ENCODE measurements around the gene BTBD2. TPM values are rescaled to one million over a fixed set of nuclear protein-coding genes. Genes with fewer than 3 reads are reported as not detected.
A peak's percentile ranks its signal among the peaks of the same experiment; 100 is the strongest.

The BTBD2 gene
- total and polyA plus RNA-seq, 2 of the 13 experiments (the other 11 are each of a cell fraction or from before 2014, with no cell fraction given) = 28.1 to 45.3 TPM

DNA sequence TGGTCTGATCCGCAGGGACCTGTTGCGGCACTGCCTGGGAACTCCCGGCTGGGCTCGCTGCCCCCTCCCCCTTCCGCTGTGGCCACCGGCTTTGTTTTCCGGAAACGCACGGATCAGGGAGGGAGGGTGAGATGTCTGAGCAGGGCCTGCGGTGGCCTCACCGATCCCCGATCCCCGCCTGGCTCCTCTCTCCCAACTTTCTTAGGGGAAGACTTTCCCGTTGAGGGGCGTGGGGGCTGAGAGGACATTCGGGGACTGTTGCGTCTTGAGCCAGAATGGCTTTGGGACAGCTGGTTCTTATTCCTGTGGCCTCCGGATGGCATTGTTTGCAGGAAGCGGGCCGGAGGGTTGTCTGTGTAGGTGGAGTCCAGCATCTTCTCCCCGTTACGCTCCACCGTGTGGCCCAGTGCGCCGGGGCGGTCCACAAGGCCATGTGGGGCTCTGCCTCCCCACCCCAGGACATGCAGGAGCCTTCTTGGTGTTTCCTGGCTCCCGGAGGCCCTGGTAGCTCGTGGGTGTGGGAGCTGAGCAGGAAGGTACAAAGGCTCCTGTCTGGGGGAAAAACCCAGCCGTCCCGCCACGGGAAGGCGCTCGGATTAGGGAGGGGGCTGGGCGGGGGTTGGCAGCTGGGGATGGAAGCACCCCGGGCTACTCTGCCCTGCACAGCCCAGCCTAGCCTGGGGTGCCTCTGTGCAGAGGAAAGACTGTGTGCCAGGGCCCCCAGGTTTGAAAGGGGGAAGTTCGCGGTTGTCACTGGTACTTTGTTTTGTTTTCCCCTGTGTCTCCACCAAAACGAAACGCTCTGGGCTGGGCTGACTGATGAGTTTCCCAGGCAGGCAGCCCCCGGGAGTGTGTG, 73.2 kb downstream of the BTBD2 start (continued):
- TF ChIP-seq GFI1 (CRISPR knock-in tag; IDR thresholded peaks at IDR 0.05; ENCODE audit: borderline replicate concordance) (no peak), RFXAP (CRISPR knock-in tag; IDR thresholded peaks at IDR 0.05; ENCODE audit: borderline replicate concordance) (no peak), AGO1 (IDR thresholded peaks at IDR 0.05; ENCODE audit: low read depth, low read length, poor library complexity, severe bottlenecking) (no peak), ZNF317 (CRISPR knock-in tag; IDR thresholded peaks at IDR 0.05) (no peak), SMARCC2 (IDR thresholded peaks at IDR 0.05) (no peak), ZNF709 (CRISPR knock-in tag; IDR thresholded peaks at IDR 0.05) (no peak), ZNF33A (CRISPR knock-in tag; IDR thresholded peaks at IDR 0.05; ENCODE audit: borderline replicate concordance) (no peak), GTF2F1 (IDR thresholded peaks at IDR 0.05; ENCODE audit: low read length) (no peak), ZNF572 (CRISPR knock-in tag; IDR thresholded peaks at IDR 0.05) (0 out of 2 replicates have a peak, but pooled peaks have one; percentile 41), ZFYVE20 (CRISPR knock-in tag; IDR thresholded peaks at IDR 0.05; ENCODE audit: borderline replicate concordance, low read depth) (no peak), ZNF780A (CRISPR knock-in tag; IDR thresholded peaks at IDR 0.05) (peak; percentile 45; the same call in 1 of the 2 replicates), ZNF605 (CRISPR knock-in tag; IDR thresholded peaks at IDR 0.05) (no peak), ZNF790 (CRISPR knock-in tag; IDR thresholded peaks at IDR 0.05; ENCODE audit: borderline replicate concordance) (no peak), ZNF33B (CRISPR knock-in tag; IDR thresholded peaks at IDR 0.05) (no peak), SNAPC2 (CRISPR knock-in tag; IDR thresholded peaks at IDR 0.05) (no peak), ZFP41 (CRISPR knock-in tag; IDR thresholded peaks at IDR 0.05; ENCODE audit: borderline replicate concordance) (no peak), ARNT2 (CRISPR knock-in tag; IDR thresholded peaks at IDR 0.05; ENCODE audit: low read depth) (no peak), MXI1 (IDR thresholded peaks at IDR 0.05; ENCODE audit: borderline replicate concordance, low read depth, low read length) (peak; percentile 76; the same call in 1 of the 3 replicates), NR2F6 (IDR thresholded peaks at IDR 0.05) (no peak), NR2F6 (CRISPR knock-in tag; IDR thresholded peaks at IDR 0.05) (0 out of 2 replicates have a peak, but pooled peaks have one; percentile 25), ARID2 (CRISPR knock-in tag; IDR thresholded peaks at IDR 0.05; ENCODE audit: borderline replicate concordance) (no peak), NFIC (IDR thresholded peaks at IDR 0.05; ENCODE audit: low read length) (no peak), THYN1 (CRISPR knock-in tag; IDR thresholded peaks at IDR 0.05; ENCODE audit: borderline replicate concordance, low read depth) (no peak), FLYWCH1 (CRISPR knock-in tag; IDR thresholded peaks at IDR 0.05) (no peak), ZNF232 (CRISPR knock-in tag; IDR thresholded peaks at IDR 0.05; ENCODE audit: borderline replicate concordance) (peak; percentile 56; the same call in 1 of the 2 replicates), HNRNPL (IDR thresholded peaks at IDR 0.05; ENCODE audit: low read depth, low read length) (0 out of 2 replicates have a peak, but pooled peaks have one; percentile 31)
- TF ChIP-seq, protein P1, sequence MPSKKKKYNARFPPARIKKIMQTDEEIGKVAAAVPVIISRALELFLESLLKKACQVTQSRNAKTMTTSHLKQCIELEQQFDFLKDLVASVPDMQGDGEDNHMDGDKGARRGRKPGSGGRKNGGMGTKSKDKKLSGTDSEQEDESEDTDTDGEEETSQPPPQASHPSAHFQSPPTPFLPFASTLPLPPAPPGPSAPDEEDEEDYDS (CRISPR knock-in tag; IDR thresholded peaks at IDR 0.05) = no peak; the same call in none of the 2 replicates
- TF ChIP-seq, protein P2, sequence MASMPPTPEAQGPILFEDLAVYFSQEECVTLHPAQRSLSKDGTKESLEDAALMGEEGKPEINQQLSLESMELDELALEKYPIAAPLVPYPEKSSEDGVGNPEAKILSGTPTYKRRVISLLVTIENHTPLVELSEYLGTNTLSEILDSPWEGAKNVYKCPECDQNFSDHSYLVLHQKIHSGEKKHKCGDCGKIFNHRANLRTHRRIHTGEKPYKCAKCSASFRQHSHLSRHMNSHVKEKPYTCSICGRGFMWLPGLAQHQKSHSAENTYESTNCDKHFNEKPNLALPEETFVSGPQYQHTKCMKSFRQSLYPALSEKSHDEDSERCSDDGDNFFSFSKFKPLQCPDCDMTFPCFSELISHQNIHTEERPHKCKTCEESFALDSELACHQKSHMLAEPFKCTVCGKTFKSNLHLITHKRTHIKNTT (CRISPR knock-in tag; IDR thresholded peaks at IDR 0.05) = no peak
- TF ChIP-seq, protein P3, sequence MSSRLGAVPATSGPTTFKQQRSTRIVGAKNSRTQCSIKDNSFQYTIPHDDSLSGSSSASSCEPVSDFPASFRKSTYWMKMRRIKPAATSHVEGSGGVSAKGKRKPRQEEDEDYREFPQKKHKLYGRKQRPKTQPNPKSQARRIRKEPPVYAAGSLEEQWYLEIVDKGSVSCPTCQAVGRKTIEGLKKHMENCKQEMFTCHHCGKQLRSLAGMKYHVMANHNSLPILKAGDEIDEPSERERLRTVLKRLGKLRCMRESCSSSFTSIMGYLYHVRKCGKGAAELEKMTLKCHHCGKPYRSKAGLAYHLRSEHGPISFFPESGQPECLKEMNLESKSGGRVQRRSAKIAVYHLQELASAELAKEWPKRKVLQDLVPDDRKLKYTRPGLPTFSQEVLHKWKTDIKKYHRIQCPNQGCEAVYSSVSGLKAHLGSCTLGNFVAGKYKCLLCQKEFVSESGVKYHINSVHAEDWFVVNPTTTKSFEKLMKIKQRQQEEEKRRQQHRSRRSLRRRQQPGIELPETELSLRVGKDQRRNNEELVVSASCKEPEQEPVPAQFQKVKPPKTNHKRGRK (CRISPR knock-in tag; IDR thresholded peaks at IDR 0.05) = no peak

All from HepG2 (cell line).